Measurements from ENCODE around the gene AKAP5. TPM values are rescaled to one million over a fixed set of nuclear protein-coding genes. Genes with fewer than 3 reads are reported as not detected.

Gene AKAP5
- total and polyA plus RNA-seq, 2 of the 8 experiments (the other 6 are each of a cell fraction or from before 2014, with no cell fraction given), result 0.50 to 3.8 TPM

DNA sequence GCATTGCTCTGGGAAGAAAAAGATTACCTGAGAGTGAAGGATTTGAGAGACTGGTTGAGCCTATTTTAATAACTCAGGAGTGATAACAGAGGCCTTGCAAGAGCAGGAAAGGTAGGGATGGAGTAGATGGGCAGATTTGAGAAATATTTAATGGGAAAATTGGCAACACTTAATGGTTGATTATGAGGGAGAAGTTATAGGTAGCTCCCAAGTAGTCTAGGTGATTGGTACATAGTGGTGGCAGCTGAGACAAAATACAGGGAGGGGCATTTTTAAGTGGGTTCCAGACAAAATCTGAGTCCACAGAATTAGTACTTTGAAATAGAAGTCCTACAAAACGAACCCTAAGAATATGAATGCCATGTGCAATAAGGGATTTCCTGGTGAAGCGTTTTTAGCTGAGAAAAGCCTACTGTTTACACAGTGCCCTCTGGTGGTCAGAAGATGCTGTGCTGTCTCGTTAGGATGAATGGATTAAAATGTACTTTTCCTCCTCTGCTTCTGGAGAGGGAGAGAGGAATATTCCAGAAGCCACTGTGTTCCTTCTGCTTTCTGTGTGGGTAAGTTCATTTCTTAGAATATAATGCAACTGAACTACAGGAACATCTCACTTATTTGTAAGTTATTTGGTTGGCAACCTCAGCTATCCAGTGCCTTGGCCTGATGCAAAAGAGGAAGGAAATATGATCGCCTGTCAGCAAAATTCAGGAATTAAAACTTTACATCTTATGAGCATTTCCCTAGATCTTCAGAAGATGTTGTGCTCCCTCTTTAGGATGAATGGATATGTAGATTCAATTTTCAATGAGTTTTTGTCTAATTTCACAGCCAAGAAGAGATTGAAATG lies 45.7 kb downstream of the AKAP5 start:
- Histone ChIP-seq H3K56ac (replicated peaks; ENCODE audit: insufficient read length, low read depth, low read length) (no peak overlapping the region), H3K4me1 (replicated peaks in 1 of 4; ENCODE audit: control insufficient read depth in 3 of 4, insufficient read depth in 4 of 4, low read length in 3 of 4) (peaks cover 0 to 7% (median 6%) of the 10 kb centered on the region in 4 experiments; a peak in 4 of 7 replicates), H3K27ac (ENCODE audit: low read depth, low read length) (no peak overlapping the region), H2AK5ac (ENCODE audit: low read depth, low read length) (no peak overlapping the region), H4K20me1 (replicated peaks in 1 of 2; ENCODE audit: control insufficient read depth in 1 of 2, insufficient read depth in 2 of 2, low read length in 2 of 2) (peaks cover 0 to 4% of the 10 kb centered on the region in 2 experiments), H2AFZ (ENCODE audit: low read length) (no peak overlapping the region), H2BK20ac (ENCODE audit: low read length) (no peak overlapping the region), H3K79me1 (ENCODE audit: low read depth, low read length) (peaks cover 4% of the 10 kb centered on the region; the same call in 1 of the 2 replicates), H3K18ac (ENCODE audit: extremely low read depth, low read length) (no peak overlapping the region), H3K14ac (ENCODE audit: insufficient read length) (no peak overlapping the region), H3K27me3 (replicated peaks in 1 of 4; ENCODE audit: control insufficient read depth in 3 of 4, extremely low read depth in 1 of 4, insufficient read depth in 3 of 4, low read length in 3 of 4) (no peaks in the 10 kb centered on the region), H3K36me3 (ENCODE audit: control insufficient read depth in 2 of 4, insufficient read depth in 4 of 4, low read length in 3 of 4) (no peaks in the 10 kb centered on the region), H3K4ac (replicated peaks; ENCODE audit: insufficient read length, low read depth, low read length) (no peak overlapping the region), H2BK15ac (ENCODE audit: low read length) (no peak overlapping the region), H2BK5ac (ENCODE audit: low read depth, low read length) (no peak overlapping the region), H3K23ac (ENCODE audit: insufficient read length) (no peak overlapping the region), H4K8ac (ENCODE audit: extremely low read depth, insufficient read depth, low read length) (no peak overlapping the region), H3K9me3 (ENCODE audit: insufficient read depth in 2 of 2, low read depth in 1 of 2, low read length in 1 of 2) (no peaks in the 10 kb centered on the region), H2BK12ac (ENCODE audit: low read depth, low read length) (no peak overlapping the region), H3K4me3 (ENCODE audit: extremely low read depth in 1 of 4, insufficient read depth in 2 of 4, low read depth in 3 of 4, low read length in 4 of 4) (no peak overlapping the region), H3K4me2 (ENCODE audit: insufficient read depth in 1 of 2, low read depth in 2 of 2, low read length in 2 of 2) (no peak overlapping the region), H3K9ac (replicated peaks in 1 of 4; ENCODE audit: extremely low read depth in 1 of 4, low read depth in 3 of 4, low read length in 3 of 4) (no peak overlapping the region), H4K5ac (ENCODE audit: insufficient read length, low read depth, low read length) (no peak overlapping the region), H2BK120ac (replicated peaks; ENCODE audit: low read depth, low read length) (no peak overlapping the region), H4K91ac (replicated peaks; ENCODE audit: insufficient read length, low read length) (no peak overlapping the region), H3K23me2 (ENCODE audit: low read depth, low read length) (no peaks in the 10 kb centered on the region; the same call in 1 of the 2 replicates), H3K79me2 (ENCODE audit: control insufficient read depth in 1 of 2, insufficient read depth in 2 of 2, low read length in 2 of 2) (peaks cover 5 to 94% of the 10 kb centered on the region in 2 experiments)
- ChIA-PET CTCF (ENCODE audit: partially characterized antibody) (interaction anchor here (0.7 to 1.9 kb wide), 34 partner anchors 11 to 381 kb away, joined by 3 to 20 read pairs (median 3); partner anchors contain the start of gene HSPA2), POLR2A (ENCODE audit: partially characterized antibody) (interaction anchor here (0.7 to 1.0 kb wide), 3 partner anchors 9 to 254 kb away, joined by 3 to 4 read pairs (median 3); no protein-coding TSS in a partner anchor)
- 39% methylated on average over 4 of the region's 4 CpGs; no CpG with 5 or more reads in 1 of the 2 experiments for WGBS, 2 experiments (ENCODE audit: extremely low coverage in 1 of 2, insufficient coverage in 1 of 2, insufficient read length in 1 of 2, insufficient replicate concordance in 2 of 2, low coverage in 1 of 2, low lambda C conversion rate in 2 of 2, missing lambda C conversion rate in 1 of 2)
- peak in 1 of 2 experiments; percentile 75 for DNase-seq (ENCODE audit: low read depth in 1 of 2, low spot score in 2 of 2)
- TF ChIP-seq JUN (IDR thresholded peaks at IDR 0.05; ENCODE audit: low read depth, low read length), result no peak
- TF ChIP-seq RAD21 (IDR thresholded peaks at IDR 0.05 in 1 of 2, conservative IDR thresholded peaks at IDR 0.05 in 1 of 2; ENCODE audit: low read depth in 2 of 2, low read length in 2 of 2), result peak; percentile 55 to 67
- TF ChIP-seq, protein P1, sequence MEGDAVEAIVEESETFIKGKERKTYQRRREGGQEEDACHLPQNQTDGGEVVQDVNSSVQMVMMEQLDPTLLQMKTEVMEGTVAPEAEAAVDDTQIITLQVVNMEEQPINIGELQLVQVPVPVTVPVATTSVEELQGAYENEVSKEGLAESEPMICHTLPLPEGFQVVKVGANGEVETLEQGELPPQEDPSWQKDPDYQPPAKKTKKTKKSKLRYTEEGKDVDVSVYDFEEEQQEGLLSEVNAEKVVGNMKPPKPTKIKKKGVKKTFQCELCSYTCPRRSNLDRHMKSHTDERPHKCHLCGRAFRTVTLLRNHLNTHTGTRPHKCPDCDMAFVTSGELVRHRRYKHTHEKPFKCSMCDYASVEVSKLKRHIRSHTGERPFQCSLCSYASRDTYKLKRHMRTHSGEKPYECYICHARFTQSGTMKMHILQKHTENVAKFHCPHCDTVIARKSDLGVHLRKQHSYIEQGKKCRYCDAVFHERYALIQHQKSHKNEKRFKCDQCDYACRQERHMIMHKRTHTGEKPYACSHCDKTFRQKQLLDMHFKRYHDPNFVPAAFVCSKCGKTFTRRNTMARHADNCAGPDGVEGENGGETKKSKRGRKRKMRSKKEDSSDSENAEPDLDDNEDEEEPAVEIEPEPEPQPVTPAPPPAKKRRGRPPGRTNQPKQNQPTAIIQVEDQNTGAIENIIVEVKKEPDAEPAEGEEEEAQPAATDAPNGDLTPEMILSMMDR (IDR thresholded peaks at IDR 0.05; ENCODE audit: control extremely low read depth in 1 of 3, insufficient read depth in 1 of 3, low read depth in 1 of 3, low read length in 3 of 3), result peak in 2 of 3 experiments; percentile 65 to 93; a peak in 3 of 4 replicates
- peak; percentile 57 for FAIRE-seq
